ENCODE measurements around the gene RAD21L1.

Gene RAD21L1

DNA sequence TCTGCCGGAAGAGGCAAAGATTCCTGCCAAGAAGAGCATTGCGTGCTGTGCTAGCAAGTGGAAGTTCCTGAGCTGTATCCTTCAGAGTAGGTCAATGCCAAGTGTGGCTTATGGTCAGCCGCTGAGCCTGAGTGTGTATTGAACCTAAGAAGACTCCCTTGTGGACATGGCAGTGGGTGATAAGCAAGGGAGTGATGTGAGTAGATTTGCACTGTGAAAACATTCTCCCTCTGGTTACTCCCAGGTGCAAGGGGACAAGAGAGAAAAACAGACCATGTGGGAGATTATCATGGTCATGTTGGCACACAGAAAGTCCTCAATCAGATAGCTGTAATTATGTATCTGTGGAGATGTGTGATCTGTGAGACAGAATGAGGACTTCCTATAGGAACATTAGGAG lies 35.0 kb upstream of the RAD21L1 start (continued):
- TF ChIP-seq ZC3H10 (CRISPR knock-in tag; IDR thresholded peaks at IDR 0.05) (no peak), CSDC2 (CRISPR knock-in tag; IDR thresholded peaks at IDR 0.05) (no peak), ZNF8 (CRISPR knock-in tag; IDR thresholded peaks at IDR 0.05) (no peak), RARB (CRISPR knock-in tag; IDR thresholded peaks at IDR 0.05) (no peak), SNAI2 (CRISPR knock-in tag; IDR thresholded peaks at IDR 0.05) (no peak), CSRNP3 (CRISPR knock-in tag; IDR thresholded peaks at IDR 0.05) (no peak), BACH2 (CRISPR knock-in tag; IDR thresholded peaks at IDR 0.05; ENCODE audit: borderline replicate concordance) (no peak)

DNA sequence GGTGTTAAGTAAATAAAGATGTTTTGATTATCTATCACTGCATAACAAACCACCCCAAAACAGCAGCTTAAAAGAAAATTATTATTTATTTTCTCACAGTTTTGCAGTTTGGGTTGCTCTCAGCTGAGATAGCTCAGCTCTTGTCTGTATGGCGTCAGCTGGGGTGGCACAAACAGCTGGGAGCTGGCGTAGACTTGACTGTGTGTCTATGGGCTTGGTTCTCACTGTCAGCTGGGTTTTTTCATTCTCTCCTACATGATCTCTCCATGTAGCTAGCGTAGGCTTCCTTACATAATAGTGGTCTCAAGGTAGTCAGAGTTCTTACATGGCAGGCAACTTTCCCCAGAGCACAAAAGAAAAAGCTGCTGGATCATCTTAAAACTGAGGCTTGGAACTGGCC lies 34.5 kb upstream of the RAD21L1 start:
- no peak for TF ChIP-seq ZNF70 (CRISPR knock-in tag; IDR thresholded peaks at IDR 0.05)
- no peak for TF ChIP-seq CSDC2 (CRISPR knock-in tag; IDR thresholded peaks at IDR 0.05)
- no peak for TF ChIP-seq ZNF8 (CRISPR knock-in tag; IDR thresholded peaks at IDR 0.05)
- no peak for TF ChIP-seq CSRNP3 (CRISPR knock-in tag; IDR thresholded peaks at IDR 0.05)
- no peak for TF ChIP-seq ZFP30 (CRISPR knock-in tag; IDR thresholded peaks at IDR 0.05)
- no peak for TF ChIP-seq ARNTL (CRISPR knock-in tag; IDR thresholded peaks at IDR 0.05; ENCODE audit: borderline replicate concordance, low read depth)
- TF ChIP-seq ZFP3 (CRISPR knock-in tag; IDR thresholded peaks at IDR 0.05) = no peak
- TF ChIP-seq ZNF565 (CRISPR knock-in tag; conservative IDR thresholded peaks at IDR 0.05; ENCODE audit: low read depth) = no peak
- no peak for TF ChIP-seq GLIS3 (CRISPR knock-in tag; IDR thresholded peaks at IDR 0.05)
- no peak for ATAC-seq

GRCh38 chr20:1195226-1195625 lies 30.6 kb upstream of the RAD21L1 start:
- ATAC-seq = no peak
- TF ChIP-seq OSR1 (CRISPR knock-in tag; IDR thresholded peaks at IDR 0.05) = no peak
- no peak for TF ChIP-seq ZNF565 (CRISPR knock-in tag; conservative IDR thresholded peaks at IDR 0.05; ENCODE audit: low read depth)
- TF ChIP-seq TSHZ2 (CRISPR knock-in tag; IDR thresholded peaks at IDR 0.05) = no peak
- no peak for TF ChIP-seq TOX (CRISPR knock-in tag; IDR thresholded peaks at IDR 0.05; ENCODE audit: borderline replicate concordance)
- no peak for TF ChIP-seq GLIS3 (CRISPR knock-in tag; IDR thresholded peaks at IDR 0.05)
- TF ChIP-seq SNAI2 (CRISPR knock-in tag; IDR thresholded peaks at IDR 0.05) = no peak
- no peak for TF ChIP-seq CSDC2 (CRISPR knock-in tag; IDR thresholded peaks at IDR 0.05)
- no peak for TF ChIP-seq RARB (CRISPR knock-in tag; IDR thresholded peaks at IDR 0.05)
- TF ChIP-seq ZC3H10 (CRISPR knock-in tag; IDR thresholded peaks at IDR 0.05) = no peak
- no peak for TF ChIP-seq ARNTL (CRISPR knock-in tag; IDR thresholded peaks at IDR 0.05; ENCODE audit: borderline replicate concordance, low read depth)

- TF ChIP-seq ZFP30 (CRISPR knock-in tag; IDR thresholded peaks at IDR 0.05) = no peak
- TF ChIP-seq GLIS3 (CRISPR knock-in tag; IDR thresholded peaks at IDR 0.05) = no peak
- no peak for TF ChIP-seq TCF4 (CRISPR knock-in tag; IDR thresholded peaks at IDR 0.05; ENCODE audit: borderline replicate concordance)
- no peak for TF ChIP-seq BACH2 (CRISPR knock-in tag; IDR thresholded peaks at IDR 0.05; ENCODE audit: borderline replicate concordance)
- no peak for TF ChIP-seq ZNF8 (CRISPR knock-in tag; IDR thresholded peaks at IDR 0.05)
- TF ChIP-seq TSHZ2 (CRISPR knock-in tag; IDR thresholded peaks at IDR 0.05) = no peak
- TF ChIP-seq, protein P1, sequence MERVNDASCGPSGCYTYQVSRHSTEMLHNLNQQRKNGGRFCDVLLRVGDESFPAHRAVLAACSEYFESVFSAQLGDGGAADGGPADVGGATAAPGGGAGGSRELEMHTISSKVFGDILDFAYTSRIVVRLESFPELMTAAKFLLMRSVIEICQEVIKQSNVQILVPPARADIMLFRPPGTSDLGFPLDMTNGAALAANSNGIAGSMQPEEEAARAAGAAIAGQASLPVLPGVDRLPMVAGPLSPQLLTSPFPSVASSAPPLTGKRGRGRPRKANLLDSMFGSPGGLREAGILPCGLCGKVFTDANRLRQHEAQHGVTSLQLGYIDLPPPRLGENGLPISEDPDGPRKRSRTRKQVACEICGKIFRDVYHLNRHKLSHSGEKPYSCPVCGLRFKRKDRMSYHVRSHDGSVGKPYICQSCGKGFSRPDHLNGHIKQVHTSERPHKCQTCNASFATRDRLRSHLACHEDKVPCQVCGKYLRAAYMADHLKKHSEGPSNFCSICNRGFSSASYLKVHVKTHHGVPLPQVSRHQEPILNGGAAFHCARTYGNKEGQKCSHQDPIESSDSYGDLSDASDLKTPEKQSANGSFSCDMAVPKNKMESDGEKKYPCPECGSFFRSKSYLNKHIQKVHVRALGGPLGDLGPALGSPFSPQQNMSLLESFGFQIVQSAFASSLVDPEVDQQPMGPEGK (CRISPR knock-in tag; IDR thresholded peaks at IDR 0.05; ENCODE audit: borderline replicate concordance) = no peak
- no peak for TF ChIP-seq ZNF565 (CRISPR knock-in tag; conservative IDR thresholded peaks at IDR 0.05; ENCODE audit: low read depth)
- no peak for TF ChIP-seq PPARA (CRISPR knock-in tag; IDR thresholded peaks at IDR 0.05; ENCODE audit: borderline replicate concordance)
- no peak for TF ChIP-seq ARNTL (CRISPR knock-in tag; IDR thresholded peaks at IDR 0.05; ENCODE audit: borderline replicate concordance, low read depth)
- no peak for TF ChIP-seq ZNF70 (CRISPR knock-in tag; IDR thresholded peaks at IDR 0.05)
- no peak for TF ChIP-seq RARB (CRISPR knock-in tag; IDR thresholded peaks at IDR 0.05)
- TF ChIP-seq ISL1 (CRISPR knock-in tag; IDR thresholded peaks at IDR 0.05) = no peak
- TF ChIP-seq ZFP3 (CRISPR knock-in tag; IDR thresholded peaks at IDR 0.05) = no peak
- TF ChIP-seq ZC3H10 (CRISPR knock-in tag; IDR thresholded peaks at IDR 0.05) = no peak
- no peak for TF ChIP-seq ESRRG (CRISPR knock-in tag; IDR thresholded peaks at IDR 0.05)
- ATAC-seq = no peak
These were observed 29.2 kb upstream of the RAD21L1 start for GRCh38 chr20:1196634-1197033.

Measured in SK-N-SH treated with all-trans-retinoic acid at 6 μM for 48 hours (cell line).